CD4-positive, alpha-beta T cell (primary cell): Measurements from ENCODE around the gene GLRA3. TPM values are rescaled to one million over a fixed set of nuclear protein-coding genes. Genes with fewer than 3 reads are reported as not detected.

Experiments
- ATAC-seq: fragments of 200-7000 bp; cut with Tn5 transposase; one replicate; pipeline ENCODE4 v1.10.0; 2022; ENCODE audit warnings: mild to moderate bottlenecking; ENCODE audit not compliant: poor library complexity
- CTCF ChIA-PET: fragments of 350-600 bp; sonication (Branson Sonifier 250); formaldehyde crosslinking; loops from one replicate; lab custom pipeline; 2021; ENCODE audit warnings: antibody characterized with exemption, inconsistent platforms; lab: Charles Lee
- POLR2A ChIA-PET: fragments of 350-600 bp; sonication (Branson Sonifier 250); formaldehyde crosslinking; loops from one replicate; lab custom pipeline; 2021; ENCODE audit warnings: antibody characterized with exemption, inconsistent platforms; lab: Charles Lee
- DNase-seq, 14 experiments: peaks; one replicate each; pipeline ENCODE4 v3.0.0-alpha.2; 2013 to 2020; ENCODE audit warnings: mixed read lengths in 2 of 14
- H3K27ac ChIP-seq, 2 donors: one replicate each; pipeline versions ENCODE4 v1.5.1 to v1.7.0; 2013; ENCODE audit warnings: low read length in 2 of 2, low read depth in 1 of 2, mild to moderate bottlenecking in 1 of 2
- H3K27me3 ChIP-seq, 2 experiments: 1 replicate in 1 of 2; 2 replicates in 1 of 2; pipeline versions ENCODE4 v1.6.1 to v1.7.0; 2013; ENCODE audit warnings: low read length in 2 of 2, control low read depth in 1 of 2, mild to moderate bottlenecking in 1 of 2, moderate library complexity in 1 of 2; ENCODE audit not compliant: insufficient read depth in 2 of 2, control insufficient read depth in 1 of 2
- H3K36me3 ChIP-seq: one replicate; pipeline ENCODE4 v1.6.1; 2013; ENCODE audit warnings: low read length, control low read depth; ENCODE audit not compliant: insufficient read depth
- H3K4me1 ChIP-seq: one replicate; pipeline ENCODE4 v1.6.1; 2013; ENCODE audit warnings: low read length, control low read depth; ENCODE audit not compliant: insufficient read depth
- H3K4me3 ChIP-seq: one replicate; pipeline ENCODE4 v1.5.1; 2013; ENCODE audit warnings: mild to moderate bottlenecking, low read length, moderate library complexity
- H3K9me3 ChIP-seq, 2 experiments: 1 replicate in 1 of 2; 2 replicates in 1 of 2; pipeline versions ENCODE4 v1.6.1 to v1.7.0; 2013; ENCODE audit warnings: low read length in 2 of 2, mild to moderate bottlenecking in 2 of 2, control low read depth in 1 of 2, moderate library complexity in 1 of 2; ENCODE audit not compliant: control insufficient read depth in 1 of 2, insufficient read depth in 1 of 2
- H3K27ac Mint-ChIP-seq: one replicate; pipeline ENCODE4 v1.8.0; 2020; ENCODE audit warnings: mixed read lengths
- H3K27me3 Mint-ChIP-seq: one replicate; pipeline ENCODE4 v1.8.0; 2021; ENCODE audit warnings: mixed read lengths
- H3K36me3 Mint-ChIP-seq: one replicate; pipeline ENCODE4 v1.8.0; 2021; ENCODE audit warnings: low read depth, mixed read lengths
- H3K4me1 Mint-ChIP-seq: one replicate; pipeline ENCODE4 v1.8.0; 2021; ENCODE audit warnings: low read depth, mixed read lengths
- H3K4me3 Mint-ChIP-seq: one replicate; pipeline ENCODE4 v1.8.0; 2020; ENCODE audit warnings: mild to moderate bottlenecking, mixed read lengths
- H3K9me3 Mint-ChIP-seq: one replicate; pipeline ENCODE4 v1.8.0; 2020; ENCODE audit warnings: mixed read lengths
- CTCF ChIP-seq: fragments of 200-600 bp; IDR thresholded peaks from one replicate; pipeline ENCODE4 v1.8.0; 2022; ENCODE audit warnings: antibody characterized with exemption, mild to moderate bottlenecking
- intact Hi-C, 2 experiments: fragments of 100-400 bp; cut with DNase I in 1 of 2; cut with micrococcal nuclease in 1 of 2; formaldehyde crosslinking; loops; one replicate each; pipeline versions ENCODE4 v1.15.1 to v1.9.0; 2023 to 2025; cut with DNase I, micrococcal nuclease
- total RNA-seq, 174 experiments: library from RNA in 2 of 174; stranded (reverse) in 2 of 174; gene quantifications; one replicate each; pipeline ENCODE4 v1.2.3 and lab custom pipeline; 2021 to 2026

GLRA3 gene
- total RNA-seq, 2 experiments from 2014 or later, result not detected

GRCh38 chr4:174810834-174811233 lies 18.2 kb downstream of the GLRA3 start:
- ChIA-PET POLR2A (no interaction called here), CTCF (no interaction called here)
- Histone ChIP-seq H3K9me3 (no peaks in the 10 kb centered on the region), H3K27me3 (no peaks in the 10 kb centered on the region), H3K4me1 (no peaks in the 10 kb centered on the region), H3K4me3 (no peak overlapping the region), H3K36me3 (no peaks in the 10 kb centered on the region), H3K27ac (no peak overlapping the region)
- TF ChIP-seq CTCF, result no peak
- Mint-ChIP-seq H3K36me3 (no peaks in the 10 kb centered on the region), H3K4me3 (no peak overlapping the region), H3K27ac (no peak overlapping the region), H3K27me3 (no peaks in the 10 kb centered on the region), H3K4me1 (no peaks in the 10 kb centered on the region), H3K9me3 (peaks cover 2% of the 10 kb centered on the region)
- DNase-seq (no peak), ATAC-seq (no peak)
- intact Hi-C loops, result no loop called here

- intact Hi-C loops, result no loop called here
Observed at GRCh38 chr4:174808836-174809235, 20.2 kb downstream of the GLRA3 start.

GRCh38 chr4:174808119-174808518 lies 20.9 kb downstream of the GLRA3 start:
- H3K4me1 ChIP-seq, result no peaks in the 10 kb centered on the region
- ATAC-seq (no peak), DNase-seq (no peak)
- no peaks in the 10 kb centered on the region for H3K9me3 ChIP-seq
- H3K27ac ChIP-seq, result no peak overlapping the region
- no peak overlapping the region for H3K27ac Mint-ChIP-seq
- TF ChIP-seq CTCF, result no peak
- no peaks in the 10 kb centered on the region for H3K27me3 ChIP-seq
- no peak overlapping the region for H3K4me3 ChIP-seq
- H3K4me3 Mint-ChIP-seq, result no peak overlapping the region
- intact Hi-C loops, result no loop called here
- no peaks in the 10 kb centered on the region for H3K4me1 Mint-ChIP-seq
- peaks cover 6% of the 10 kb centered on the region for H3K9me3 Mint-ChIP-seq
- ChIA-PET CTCF (no interaction called here), POLR2A (no interaction called here)
- no peaks in the 10 kb centered on the region for H3K36me3 Mint-ChIP-seq
- no peaks in the 10 kb centered on the region for H3K27me3 Mint-ChIP-seq
- H3K36me3 ChIP-seq, result no peaks in the 10 kb centered on the region

More at GRCh38 chr4:174808836-174809235, 20.2 kb downstream of the GLRA3 start:
- CTCF ChIA-PET, result no interaction called here
- no peaks in the 10 kb centered on the region for H3K4me1 Mint-ChIP-seq
- Histone ChIP-seq H3K9me3 (no peaks in the 10 kb centered on the region), H3K36me3 (no peaks in the 10 kb centered on the region), H3K27ac (no peak overlapping the region), H3K4me1 (no peaks in the 10 kb centered on the region), H3K4me3 (no peak overlapping the region), H3K27me3 (no peaks in the 10 kb centered on the region)
- POLR2A ChIA-PET, result no interaction called here
- H3K27ac Mint-ChIP-seq, result no peak overlapping the region
- H3K27me3 Mint-ChIP-seq, result no peaks in the 10 kb centered on the region
- peaks cover 6% of the 10 kb centered on the region for H3K9me3 Mint-ChIP-seq
- no peak for ATAC-seq
- TF ChIP-seq CTCF, result no peak
- DNase-seq, result no peak
- H3K4me3 Mint-ChIP-seq, result no peak overlapping the region
- H3K36me3 Mint-ChIP-seq, result no peaks in the 10 kb centered on the region
